Panc1 (cell line): ENCODE measurements around the gene PHRF1.

Source experiments
- POLR2AphosphoS5 ChIP-seq: IDR thresholded peaks from 2 replicates; pipeline ENCODE4 v1.6.1; 2012; ENCODE audit warnings: mild to moderate bottlenecking, low read depth, low read length, moderate library complexity
- SIN3A ChIP-seq: IDR thresholded peaks from 2 replicates; pipeline ENCODE4 v1.6.1; 2012; ENCODE audit warnings: low read depth, mild to moderate bottlenecking, low read length, moderate library complexity, borderline replicate concordance; ENCODE audit not compliant: insufficient read depth
- TCF7L2 ChIP-seq: IDR thresholded peaks from 2 replicates; pipeline ENCODE4 v1.6.1; 2011; ENCODE audit warnings: mild to moderate bottlenecking, low read depth, low read length, inconsistent platforms
- TF ChIP-seq, protein P1 (sequence below): fragments of 450-650 bp; IDR thresholded peaks from 2 replicates; pipeline ENCODE4 v1.5.1; 2017; ENCODE audit warnings: mild to moderate bottlenecking
- TF ChIP-seq, protein P2 (sequence below), 2 experiments: IDR thresholded peaks; 2 replicates each; pipeline ENCODE4 v1.6.1; 2011 to 2012; ENCODE audit warnings: low read depth in 2 of 2, control low read depth in 1 of 2, low read length in 1 of 2, mild to moderate bottlenecking in 1 of 2, moderate library complexity in 1 of 2; ENCODE audit not compliant: insufficient read depth in 1 of 2

GRCh38 chr11:545171-545570, 31.1 kb upstream of the PHRF1 start:
- TF ChIP-seq, protein P1, sequence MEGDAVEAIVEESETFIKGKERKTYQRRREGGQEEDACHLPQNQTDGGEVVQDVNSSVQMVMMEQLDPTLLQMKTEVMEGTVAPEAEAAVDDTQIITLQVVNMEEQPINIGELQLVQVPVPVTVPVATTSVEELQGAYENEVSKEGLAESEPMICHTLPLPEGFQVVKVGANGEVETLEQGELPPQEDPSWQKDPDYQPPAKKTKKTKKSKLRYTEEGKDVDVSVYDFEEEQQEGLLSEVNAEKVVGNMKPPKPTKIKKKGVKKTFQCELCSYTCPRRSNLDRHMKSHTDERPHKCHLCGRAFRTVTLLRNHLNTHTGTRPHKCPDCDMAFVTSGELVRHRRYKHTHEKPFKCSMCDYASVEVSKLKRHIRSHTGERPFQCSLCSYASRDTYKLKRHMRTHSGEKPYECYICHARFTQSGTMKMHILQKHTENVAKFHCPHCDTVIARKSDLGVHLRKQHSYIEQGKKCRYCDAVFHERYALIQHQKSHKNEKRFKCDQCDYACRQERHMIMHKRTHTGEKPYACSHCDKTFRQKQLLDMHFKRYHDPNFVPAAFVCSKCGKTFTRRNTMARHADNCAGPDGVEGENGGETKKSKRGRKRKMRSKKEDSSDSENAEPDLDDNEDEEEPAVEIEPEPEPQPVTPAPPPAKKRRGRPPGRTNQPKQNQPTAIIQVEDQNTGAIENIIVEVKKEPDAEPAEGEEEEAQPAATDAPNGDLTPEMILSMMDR = no peak
- TF ChIP-seq POLR2AphosphoS5 = no peak
- TF ChIP-seq, protein P2, sequence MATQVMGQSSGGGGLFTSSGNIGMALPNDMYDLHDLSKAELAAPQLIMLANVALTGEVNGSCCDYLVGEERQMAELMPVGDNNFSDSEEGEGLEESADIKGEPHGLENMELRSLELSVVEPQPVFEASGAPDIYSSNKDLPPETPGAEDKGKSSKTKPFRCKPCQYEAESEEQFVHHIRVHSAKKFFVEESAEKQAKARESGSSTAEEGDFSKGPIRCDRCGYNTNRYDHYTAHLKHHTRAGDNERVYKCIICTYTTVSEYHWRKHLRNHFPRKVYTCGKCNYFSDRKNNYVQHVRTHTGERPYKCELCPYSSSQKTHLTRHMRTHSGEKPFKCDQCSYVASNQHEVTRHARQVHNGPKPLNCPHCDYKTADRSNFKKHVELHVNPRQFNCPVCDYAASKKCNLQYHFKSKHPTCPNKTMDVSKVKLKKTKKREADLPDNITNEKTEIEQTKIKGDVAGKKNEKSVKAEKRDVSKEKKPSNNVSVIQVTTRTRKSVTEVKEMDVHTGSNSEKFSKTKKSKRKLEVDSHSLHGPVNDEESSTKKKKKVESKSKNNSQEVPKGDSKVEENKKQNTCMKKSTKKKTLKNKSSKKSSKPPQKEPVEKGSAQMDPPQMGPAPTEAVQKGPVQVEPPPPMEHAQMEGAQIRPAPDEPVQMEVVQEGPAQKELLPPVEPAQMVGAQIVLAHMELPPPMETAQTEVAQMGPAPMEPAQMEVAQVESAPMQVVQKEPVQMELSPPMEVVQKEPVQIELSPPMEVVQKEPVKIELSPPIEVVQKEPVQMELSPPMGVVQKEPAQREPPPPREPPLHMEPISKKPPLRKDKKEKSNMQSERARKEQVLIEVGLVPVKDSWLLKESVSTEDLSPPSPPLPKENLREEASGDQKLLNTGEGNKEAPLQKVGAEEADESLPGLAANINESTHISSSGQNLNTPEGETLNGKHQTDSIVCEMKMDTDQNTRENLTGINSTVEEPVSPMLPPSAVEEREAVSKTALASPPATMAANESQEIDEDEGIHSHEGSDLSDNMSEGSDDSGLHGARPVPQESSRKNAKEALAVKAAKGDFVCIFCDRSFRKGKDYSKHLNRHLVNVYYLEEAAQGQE (IDR thresholded peaks at IDR 0.05; ENCODE audit: insufficient read depth in 1 of 2, low read depth in 2 of 2, low read length in 1 of 2) = no peak
- no peak for TF ChIP-seq TCF7L2
- no peak for TF ChIP-seq SIN3A
